ENCODE measurements around the gene TNS3. TPM values are rescaled to one million over a fixed set of nuclear protein-coding genes. Genes with fewer than 3 reads are reported as not detected.
A peak's percentile ranks its signal among the peaks of the same experiment; 100 is the strongest.

Gene TNS3
- total and polyA plus RNA-seq, 2 of the 13 experiments (the other 11 are each of a cell fraction or from before 2014, with no cell fraction given), result 52.9 to 55.7 TPM

GRCh38 chr7:47568547-47568946 lies 13.4 kb downstream of the TNS3 start:
- Histone ChIP-seq H3K4me3 (replicated peaks in 1 of 3; ENCODE audit: insufficient read depth in 1 of 3, low read depth in 2 of 3, low read length in 3 of 3) (no peak overlapping the region), H3K4me2 (ENCODE audit: low read depth, low read length) (no peak overlapping the region), H3K9ac (ENCODE audit: insufficient read depth, low read depth, low read length) (no peak overlapping the region), H3K4me1 (ENCODE audit: insufficient read depth, low read length) (peaks cover 69% of the 10 kb centered on the region), H2AFZ (ENCODE audit: low read length) (no peak overlapping the region), H3K27me3 (ENCODE audit: control insufficient read depth in 1 of 2, insufficient read depth in 2 of 2, low read length in 2 of 2) (no peaks in the 10 kb centered on the region), H3K9me3 (ENCODE audit: low read length) (no peaks in the 10 kb centered on the region), H3K36me3 (replicated peaks in 1 of 2; ENCODE audit: control insufficient read depth in 1 of 2, insufficient read depth in 2 of 2, low read length in 2 of 2) (peaks cover 7 to 20% of the 10 kb centered on the region in 2 experiments; a peak in 4 of 5 replicates), H4K20me1 (ENCODE audit: insufficient read depth, low read length) (peaks cover 17% of the 10 kb centered on the region), H3K27ac (ENCODE audit: extremely low read length, insufficient read depth, low read length) (no peak overlapping the region), H3K79me2 (ENCODE audit: insufficient read depth, low read length) (peaks cover 88% of the 10 kb centered on the region)
- no peak for ATAC-seq
- in situ Hi-C loops (cut with HindIII; ENCODE audit: extremely low pct_ligation_motif_present, low pct_unique_long_range_greater_than_20kb) (no loop called here), intact Hi-C loops (cut with micrococcal nuclease; ENCODE audit: unreplicated experiment) (no loop called here)
- ChIA-PET CTCF (ENCODE audit: low intra/inter-chr PET ratio, low total read pairs) (no interaction called here), POLR2A (no interaction called here)
- WGBS (ENCODE audit: low lambda C conversion rate), result 95% methylated on average over 9 of the region's 13 CpGs
- no peak for FAIRE-seq
- TF ChIP-seq POLR2A (IDR thresholded peaks at IDR 0.05; ENCODE audit: insufficient read depth in 1 of 2, low read depth in 2 of 2, low read length in 2 of 2) (peak in 1 of 2 experiments; percentile 13; a peak in 1 of 4 replicates), ZNF687 (CRISPR knock-in tag; IDR thresholded peaks at IDR 0.05) (0 out of 2 replicates have a peak, but pooled peaks have one; percentile 9), HIC2 (CRISPR knock-in tag; IDR thresholded peaks at IDR 0.05; ENCODE audit: low read depth) (no peak), AGO2 (optimal IDR thresholded peaks at IDR 0.05; ENCODE audit: low read depth, low read length) (peak; percentile 22)
- no TSS peak for BruUV-seq (replicated peaks)
- no peak for DNase-seq (ENCODE audit: low spot score)

All from HepG2 (cell line).